ENCODE data around the gene NLE1.

GRCh38 chr17:35084987-35085386, 57.1 kb downstream of the NLE1 start:
- TF ChIP-seq, protein P1, sequence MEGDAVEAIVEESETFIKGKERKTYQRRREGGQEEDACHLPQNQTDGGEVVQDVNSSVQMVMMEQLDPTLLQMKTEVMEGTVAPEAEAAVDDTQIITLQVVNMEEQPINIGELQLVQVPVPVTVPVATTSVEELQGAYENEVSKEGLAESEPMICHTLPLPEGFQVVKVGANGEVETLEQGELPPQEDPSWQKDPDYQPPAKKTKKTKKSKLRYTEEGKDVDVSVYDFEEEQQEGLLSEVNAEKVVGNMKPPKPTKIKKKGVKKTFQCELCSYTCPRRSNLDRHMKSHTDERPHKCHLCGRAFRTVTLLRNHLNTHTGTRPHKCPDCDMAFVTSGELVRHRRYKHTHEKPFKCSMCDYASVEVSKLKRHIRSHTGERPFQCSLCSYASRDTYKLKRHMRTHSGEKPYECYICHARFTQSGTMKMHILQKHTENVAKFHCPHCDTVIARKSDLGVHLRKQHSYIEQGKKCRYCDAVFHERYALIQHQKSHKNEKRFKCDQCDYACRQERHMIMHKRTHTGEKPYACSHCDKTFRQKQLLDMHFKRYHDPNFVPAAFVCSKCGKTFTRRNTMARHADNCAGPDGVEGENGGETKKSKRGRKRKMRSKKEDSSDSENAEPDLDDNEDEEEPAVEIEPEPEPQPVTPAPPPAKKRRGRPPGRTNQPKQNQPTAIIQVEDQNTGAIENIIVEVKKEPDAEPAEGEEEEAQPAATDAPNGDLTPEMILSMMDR (IDR thresholded peaks at IDR 0.05) = no peak
- 0 out of 5 replicates have a peak, but pooled peaks of 1 of the 2 experiments have one; percentile 29 for TF ChIP-seq JUN (IDR thresholded peaks at IDR 0.05)
- TF ChIP-seq RAD21 (conservative IDR thresholded peaks at IDR 0.05 in 1 of 2, IDR thresholded peaks at IDR 0.05 in 1 of 2) = peak in 1 of 2 experiments; percentile 3; a peak in 1 of 5 replicates
- TF ChIP-seq MAZ (IDR thresholded peaks at IDR 0.05; ENCODE audit: borderline replicate concordance, low read depth, low read length) = no peak
- TF ChIP-seq, protein P2, sequence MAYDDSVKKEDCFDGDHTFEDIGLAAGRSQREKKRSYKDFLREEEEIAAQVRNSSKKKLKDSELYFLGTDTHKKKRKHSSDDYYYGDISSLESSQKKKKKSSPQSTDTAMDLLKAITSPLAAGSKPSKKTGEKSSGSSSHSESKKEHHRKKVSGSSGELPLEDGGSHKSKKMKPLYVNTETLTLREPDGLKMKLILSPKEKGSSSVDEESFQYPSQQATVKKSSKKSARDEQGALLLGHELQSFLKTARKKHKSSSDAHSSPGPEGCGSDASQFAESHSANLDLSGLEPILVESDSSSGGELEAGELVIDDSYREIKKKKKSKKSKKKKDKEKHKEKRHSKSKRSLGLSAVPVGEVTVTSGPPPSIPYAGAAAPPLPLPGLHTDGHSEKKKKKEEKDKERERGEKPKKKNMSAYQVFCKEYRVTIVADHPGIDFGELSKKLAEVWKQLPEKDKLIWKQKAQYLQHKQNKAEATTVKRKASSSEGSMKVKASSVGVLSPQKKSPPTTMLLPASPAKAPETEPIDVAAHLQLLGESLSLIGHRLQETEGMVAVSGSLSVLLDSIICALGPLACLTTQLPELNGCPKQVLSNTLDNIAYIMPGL (CRISPR knock-in tag; IDR thresholded peaks at IDR 0.05; ENCODE audit: borderline replicate concordance) = no peak
- TF ChIP-seq POLR2A (IDR thresholded peaks at IDR 0.05; ENCODE audit: low read length) = no peak
- TF ChIP-seq RFX5 (IDR thresholded peaks at IDR 0.05) = no peak
- TF ChIP-seq, protein P3, sequence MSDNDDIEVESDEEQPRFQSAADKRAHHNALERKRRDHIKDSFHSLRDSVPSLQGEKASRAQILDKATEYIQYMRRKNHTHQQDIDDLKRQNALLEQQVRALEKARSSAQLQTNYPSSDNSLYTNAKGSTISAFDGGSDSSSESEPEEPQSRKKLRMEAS (IDR thresholded peaks at IDR 0.05) = peak; percentile 56
